B cell (primary cell): ENCODE measurements around the gene DTX3L.

Experiments used
- EZH2 ChIP-seq: IDR thresholded peaks from 2 replicates; pipeline ENCODE4 v1.6.1; 2012; ENCODE audit warnings: borderline replicate concordance, low read depth, mild to moderate bottlenecking, moderate library complexity, low read length; ENCODE audit not compliant: insufficient read depth, poor library complexity, severe bottlenecking
- TF ChIP-seq, protein P1 (sequence below): fragments of 200-600 bp; IDR thresholded peaks from one replicate; pipeline ENCODE4 v1.8.0; 2022; ENCODE audit warnings: antibody characterized with exemption, mild to moderate bottlenecking

DNA sequence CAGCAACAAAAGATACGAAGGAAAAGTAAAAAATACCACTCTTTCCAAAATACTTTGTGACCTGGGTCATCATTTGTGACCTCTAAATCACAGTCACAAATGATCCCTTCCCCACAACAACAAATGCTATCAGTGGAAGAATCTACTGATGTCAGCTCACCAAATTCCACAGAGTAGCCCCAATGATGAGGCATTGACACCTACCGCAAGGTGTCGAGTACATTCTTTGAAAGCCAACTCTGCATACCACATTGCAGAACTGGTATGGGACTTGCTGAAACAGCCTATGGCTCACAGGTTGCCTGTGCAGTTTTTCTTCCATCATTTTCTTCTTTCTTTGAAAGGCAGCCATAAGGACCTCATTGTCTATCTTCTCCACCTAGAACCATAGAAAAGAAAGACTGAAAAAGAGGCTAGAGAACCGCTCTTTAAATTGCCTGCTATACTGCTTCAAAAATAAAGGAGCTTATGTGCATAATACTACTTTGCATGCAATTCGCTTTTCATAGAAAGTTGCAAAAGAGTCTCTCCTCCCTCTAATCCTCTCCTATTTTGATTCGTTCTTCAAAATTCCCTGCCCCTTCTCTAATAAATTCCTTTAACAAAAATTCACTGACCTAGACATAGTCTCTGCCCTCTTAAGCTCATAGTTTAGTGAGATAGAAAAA lies 28.0 kb upstream of the DTX3L start:
- TF ChIP-seq, protein P1, sequence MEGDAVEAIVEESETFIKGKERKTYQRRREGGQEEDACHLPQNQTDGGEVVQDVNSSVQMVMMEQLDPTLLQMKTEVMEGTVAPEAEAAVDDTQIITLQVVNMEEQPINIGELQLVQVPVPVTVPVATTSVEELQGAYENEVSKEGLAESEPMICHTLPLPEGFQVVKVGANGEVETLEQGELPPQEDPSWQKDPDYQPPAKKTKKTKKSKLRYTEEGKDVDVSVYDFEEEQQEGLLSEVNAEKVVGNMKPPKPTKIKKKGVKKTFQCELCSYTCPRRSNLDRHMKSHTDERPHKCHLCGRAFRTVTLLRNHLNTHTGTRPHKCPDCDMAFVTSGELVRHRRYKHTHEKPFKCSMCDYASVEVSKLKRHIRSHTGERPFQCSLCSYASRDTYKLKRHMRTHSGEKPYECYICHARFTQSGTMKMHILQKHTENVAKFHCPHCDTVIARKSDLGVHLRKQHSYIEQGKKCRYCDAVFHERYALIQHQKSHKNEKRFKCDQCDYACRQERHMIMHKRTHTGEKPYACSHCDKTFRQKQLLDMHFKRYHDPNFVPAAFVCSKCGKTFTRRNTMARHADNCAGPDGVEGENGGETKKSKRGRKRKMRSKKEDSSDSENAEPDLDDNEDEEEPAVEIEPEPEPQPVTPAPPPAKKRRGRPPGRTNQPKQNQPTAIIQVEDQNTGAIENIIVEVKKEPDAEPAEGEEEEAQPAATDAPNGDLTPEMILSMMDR = no peak
- no peak for TF ChIP-seq EZH2
